Panc1 (cell line): ENCODE measurements around the gene CHST8.

ENCODE experiments used
- CTCF ChIP-seq: fragments of 450-650 bp; IDR thresholded peaks from 2 replicates; pipeline ENCODE4 v1.5.1; 2017; ENCODE audit warnings: mild to moderate bottlenecking
- POLR2AphosphoS5 ChIP-seq: IDR thresholded peaks from 2 replicates; pipeline ENCODE4 v1.6.1; 2012; ENCODE audit warnings: mild to moderate bottlenecking, low read depth, low read length, moderate library complexity
- REST ChIP-seq, 2 experiments: IDR thresholded peaks; 2 replicates each; pipeline ENCODE4 v1.6.1; 2011 to 2012; ENCODE audit warnings: low read depth in 2 of 2, control low read depth in 1 of 2, low read length in 1 of 2, mild to moderate bottlenecking in 1 of 2, moderate library complexity in 1 of 2; ENCODE audit not compliant: insufficient read depth in 1 of 2
- SIN3A ChIP-seq: IDR thresholded peaks from 2 replicates; pipeline ENCODE4 v1.6.1; 2012; ENCODE audit warnings: low read depth, mild to moderate bottlenecking, low read length, moderate library complexity, borderline replicate concordance; ENCODE audit not compliant: insufficient read depth

- TF ChIP-seq POLR2AphosphoS5: no peak
- TF ChIP-seq CTCF: no peak
- no peak for TF ChIP-seq REST (IDR thresholded peaks at IDR 0.05; ENCODE audit: insufficient read depth in 1 of 2, low read depth in 2 of 2, low read length in 1 of 2)
- TF ChIP-seq SIN3A: no peak
Measured at GRCh38 chr19:33724021-33724720, 102.4 kb downstream of the CHST8 start.
